ENCODE results near the gene ASPG.
"Not testable (repeated sequence)": the region's sequence is repeated elsewhere in the genome, so short reads cannot be mapped to it uniquely, and the experiment has no call there.

Gene ASPG

DNA sequence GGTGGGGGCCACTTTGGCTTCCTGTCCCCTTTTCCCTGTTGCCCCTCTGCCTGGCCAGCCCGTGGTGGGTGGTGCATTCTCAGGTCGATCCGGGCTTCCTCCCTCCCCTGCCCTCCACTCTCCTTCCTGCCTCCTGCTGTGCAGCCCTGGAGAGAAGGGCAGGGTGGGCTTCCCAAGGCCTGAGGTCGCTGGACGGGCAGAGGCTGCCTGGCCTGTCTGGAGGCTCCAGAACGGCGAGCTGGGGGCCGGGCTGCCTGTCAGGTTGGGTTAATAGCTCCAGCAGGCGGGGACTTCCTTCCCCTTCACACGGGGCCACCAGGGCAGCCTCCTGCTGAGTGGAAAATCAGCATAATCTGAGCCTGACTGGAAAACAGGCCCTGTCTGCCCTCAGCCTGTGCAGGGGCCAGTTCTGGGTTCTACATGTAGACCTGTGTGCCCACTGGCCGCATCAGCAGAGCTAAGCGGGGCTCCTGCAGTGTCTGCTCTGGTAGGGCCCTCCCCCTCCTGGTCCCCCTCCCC is 64.2 kb downstream of the ASPG start:
- peak; percentile 15 for DNase-seq

DNA sequence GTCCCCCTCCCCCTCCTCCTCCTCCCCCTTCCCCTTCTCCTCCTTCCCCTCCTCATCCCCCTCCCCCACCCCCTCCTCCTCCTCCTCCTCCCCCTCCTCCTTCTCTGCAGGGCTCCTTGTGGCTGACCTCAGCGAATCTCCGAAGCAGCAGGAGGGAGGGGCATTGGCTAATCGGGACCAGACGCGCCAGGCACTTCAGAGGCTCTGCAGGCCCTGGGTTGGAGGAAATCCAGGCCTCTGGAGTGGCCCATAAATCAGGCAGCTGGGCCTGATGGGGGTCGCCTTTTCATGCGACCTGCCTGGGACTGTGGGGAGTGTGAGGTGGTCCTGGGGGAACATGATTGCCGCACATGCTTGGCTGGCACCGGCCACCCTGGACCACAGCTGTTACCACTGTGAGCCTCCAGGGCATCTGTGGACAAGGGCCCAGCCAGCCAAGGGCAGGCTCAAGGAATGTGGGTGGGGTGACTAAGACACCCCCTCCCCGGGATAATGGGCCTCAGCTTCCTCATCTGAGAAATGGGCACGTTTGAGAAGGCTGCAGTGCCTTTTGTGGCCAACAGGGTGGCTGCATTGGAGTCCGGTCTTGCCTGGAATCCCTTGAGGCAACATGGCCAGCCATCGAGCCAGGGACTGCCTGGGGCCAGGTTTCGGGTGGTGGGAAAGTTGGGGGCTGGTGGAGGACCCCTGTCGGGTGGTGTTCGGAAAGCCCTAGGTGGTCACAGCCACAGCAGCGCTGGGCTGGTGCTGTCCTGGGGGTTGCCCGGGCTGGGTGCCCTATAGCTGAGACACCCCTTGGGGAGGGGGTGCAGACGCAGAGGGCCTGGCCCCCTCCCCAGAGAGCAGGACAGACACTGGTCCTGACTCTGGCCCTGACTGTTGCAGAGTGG is 64.9 kb downstream of the ASPG start:
- DNase-seq: peak; percentile 19

DNA sequence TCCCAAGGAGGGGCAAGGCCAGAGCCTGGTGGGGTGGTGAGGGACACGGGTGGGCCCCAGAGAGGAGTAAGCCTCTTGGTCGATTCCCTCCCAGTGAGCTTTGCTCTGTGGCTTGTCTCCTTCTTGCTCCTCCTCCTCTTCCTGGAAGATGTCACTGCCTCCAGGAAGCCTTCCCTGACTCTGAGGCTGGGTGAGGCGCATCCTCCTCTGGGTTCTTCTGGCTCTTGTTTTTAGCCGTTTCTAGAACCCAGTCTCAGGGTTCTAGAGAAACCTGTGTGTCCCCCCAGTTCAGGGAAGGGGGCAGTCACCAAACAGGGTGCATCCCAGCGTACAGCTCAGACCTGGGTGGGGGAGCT is 65.5 kb downstream of the ASPG start:
- DNase-seq: no peak

DNA sequence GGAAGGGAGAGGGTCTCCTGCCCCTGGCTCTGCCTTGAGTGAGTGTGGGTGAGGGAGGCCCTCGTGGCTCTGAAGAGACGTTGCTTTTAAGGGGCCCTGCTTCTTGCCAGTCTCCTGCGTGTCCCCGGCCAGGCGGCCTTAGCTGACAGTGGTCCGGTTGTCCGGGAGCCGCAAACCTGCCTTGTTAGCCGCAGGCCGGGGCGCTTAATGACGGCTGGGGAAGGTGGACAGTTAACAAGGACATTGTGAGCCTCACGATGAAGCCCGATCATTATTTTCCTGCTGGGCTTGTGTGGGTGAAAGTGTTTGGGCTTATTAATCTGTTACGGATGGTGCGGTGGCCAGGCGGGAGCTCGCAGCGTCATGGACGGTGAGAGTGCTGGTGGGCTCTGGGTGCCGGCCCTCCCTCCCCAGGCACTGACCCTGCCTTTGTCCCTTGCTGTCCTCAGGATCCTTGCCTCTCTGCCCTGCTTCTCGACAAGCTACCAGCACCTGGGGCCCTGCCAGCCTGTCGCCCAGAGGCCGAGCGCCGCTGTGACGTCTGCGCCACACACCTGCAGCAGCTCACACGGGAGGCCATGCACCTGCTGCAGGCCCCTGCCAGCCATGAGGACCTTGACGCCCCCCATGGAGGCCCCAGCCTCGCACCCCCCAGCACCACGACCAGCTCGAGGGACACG is 66.2 kb downstream of the ASPG start:
- no peak for DNase-seq

DNA sequence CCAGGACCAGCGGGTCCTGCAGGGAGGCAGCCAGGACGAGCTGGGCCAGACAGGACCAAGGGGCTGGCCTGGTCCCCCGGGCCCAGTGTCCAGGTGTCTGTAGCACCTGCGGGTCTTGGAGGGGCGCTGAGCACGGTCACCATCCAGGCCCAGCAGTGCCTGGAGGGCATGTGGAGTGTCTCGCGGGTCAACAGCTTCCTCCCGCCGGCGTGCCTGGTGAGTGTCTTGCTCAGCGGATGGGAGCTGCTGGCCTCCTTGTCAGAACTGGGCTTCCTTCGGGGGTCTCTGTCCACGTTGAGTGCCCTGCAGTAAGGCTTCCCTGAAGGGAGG is 66.7 kb downstream of the ASPG start:
- DNase-seq: no peak

DNA sequence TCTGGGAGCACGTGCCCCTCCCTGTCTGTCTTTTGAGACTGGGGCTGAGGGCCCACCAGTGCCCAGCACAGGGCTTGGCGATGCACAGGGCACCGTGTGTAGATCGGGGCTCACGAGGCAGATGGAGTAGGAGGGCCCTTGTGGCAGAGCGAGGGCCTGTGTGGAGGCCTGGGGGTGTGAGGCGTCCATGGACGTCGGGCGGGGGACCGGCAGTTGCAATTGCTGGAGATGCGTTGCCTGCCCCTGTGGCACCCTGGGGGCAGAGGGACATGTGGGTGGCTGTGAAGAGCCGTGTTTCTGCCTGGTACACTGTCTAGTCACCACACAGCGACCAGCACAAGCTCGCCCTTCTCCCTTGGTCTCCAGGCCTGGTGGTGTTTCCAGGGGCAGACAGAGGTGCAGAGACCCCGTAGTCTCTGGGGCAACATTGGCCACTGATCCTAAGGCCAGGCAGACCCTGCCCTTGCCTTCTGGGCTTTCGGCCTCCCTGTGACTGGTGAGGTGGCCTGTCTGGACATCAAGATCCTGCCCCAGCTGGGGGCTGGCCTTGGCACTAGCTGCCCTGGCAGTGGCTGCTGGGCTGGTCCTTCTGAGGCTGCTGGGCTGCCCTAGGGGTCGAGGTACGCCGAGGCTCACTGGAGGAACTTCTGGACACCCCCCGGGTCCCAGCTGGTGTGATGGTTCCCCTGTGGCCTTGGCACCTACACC is 67.3 kb downstream of the ASPG start:
- no peak for DNase-seq

GRCh38 chr14:104153394-104153755 is 67.9 kb downstream of the ASPG start:
- DNase-seq: not testable (repeated sequence)

DNA sequence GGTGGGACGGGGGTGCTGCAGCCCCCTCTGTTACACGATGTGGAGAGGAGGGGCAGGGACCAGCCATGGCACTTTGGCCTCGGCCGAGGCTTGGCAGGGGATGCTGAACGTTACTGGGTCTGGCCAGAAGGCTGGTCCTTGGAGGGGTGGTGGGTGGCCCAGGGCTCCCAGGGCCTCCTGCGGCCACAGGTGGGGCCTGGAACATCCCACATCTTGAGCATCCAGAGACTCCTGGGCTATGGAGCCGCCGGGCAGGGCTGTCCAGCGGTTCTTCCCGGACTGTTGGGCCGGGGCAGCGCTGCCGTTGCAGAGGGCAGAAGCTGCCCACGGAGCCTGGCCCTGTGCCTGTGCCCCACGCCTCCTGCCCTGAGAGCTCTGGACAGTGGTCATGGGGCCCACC is 68.7 kb downstream of the ASPG start:
- DNase-seq: no peak

- no peak for DNase-seq
Measured at GRCh38 chr14:104155513-104155912, 70.0 kb downstream of the ASPG start.

GRCh38 chr14:104156142-104156541 is 70.6 kb downstream of the ASPG start:
- DNase-seq: no peak

DNA sequence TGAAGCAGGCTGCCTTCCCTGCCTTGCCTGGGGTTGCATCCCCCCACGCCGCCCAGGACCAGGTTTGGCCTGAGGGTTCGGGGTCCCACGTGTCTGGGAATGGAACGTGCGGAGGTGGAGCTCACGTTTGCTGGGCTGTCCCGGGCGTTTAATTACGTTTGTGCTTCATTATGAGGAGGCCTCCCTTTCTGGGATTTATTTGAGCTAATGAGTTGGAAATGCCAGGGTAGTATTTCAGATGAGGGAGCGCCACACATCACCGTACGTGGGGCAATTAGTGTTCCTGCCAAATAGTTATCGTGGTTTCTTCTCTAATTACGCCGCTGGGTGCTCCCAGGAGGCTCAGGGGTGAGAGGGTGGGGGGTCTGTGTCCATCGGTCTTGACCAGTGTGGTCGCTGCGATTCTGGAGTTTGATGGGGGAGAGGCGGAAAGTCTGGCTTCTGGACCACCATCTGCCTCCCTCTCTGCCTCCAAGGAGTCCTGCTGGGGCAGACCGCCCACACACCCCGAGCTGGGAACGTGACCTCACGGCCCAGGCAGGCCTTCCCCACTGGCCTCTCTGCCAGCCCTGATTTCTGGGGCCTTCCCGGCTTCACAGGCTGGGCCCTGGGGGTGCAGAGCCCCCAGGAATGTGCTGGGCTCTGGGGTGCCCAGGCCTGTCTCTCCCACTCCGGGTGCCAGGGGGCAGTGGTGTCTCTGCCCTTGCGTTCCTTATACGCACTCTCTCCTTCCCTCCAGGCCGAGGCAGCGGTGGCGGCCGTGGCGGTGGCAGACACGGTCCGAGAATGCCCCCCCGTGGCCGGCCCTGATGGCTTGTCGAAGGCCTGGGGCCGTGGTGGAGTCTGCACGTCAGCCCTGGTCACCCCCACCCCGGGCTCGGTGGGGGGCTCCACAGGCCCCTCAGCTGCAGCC is 71.8 kb downstream of the ASPG start:
- no peak for DNase-seq

DNA sequence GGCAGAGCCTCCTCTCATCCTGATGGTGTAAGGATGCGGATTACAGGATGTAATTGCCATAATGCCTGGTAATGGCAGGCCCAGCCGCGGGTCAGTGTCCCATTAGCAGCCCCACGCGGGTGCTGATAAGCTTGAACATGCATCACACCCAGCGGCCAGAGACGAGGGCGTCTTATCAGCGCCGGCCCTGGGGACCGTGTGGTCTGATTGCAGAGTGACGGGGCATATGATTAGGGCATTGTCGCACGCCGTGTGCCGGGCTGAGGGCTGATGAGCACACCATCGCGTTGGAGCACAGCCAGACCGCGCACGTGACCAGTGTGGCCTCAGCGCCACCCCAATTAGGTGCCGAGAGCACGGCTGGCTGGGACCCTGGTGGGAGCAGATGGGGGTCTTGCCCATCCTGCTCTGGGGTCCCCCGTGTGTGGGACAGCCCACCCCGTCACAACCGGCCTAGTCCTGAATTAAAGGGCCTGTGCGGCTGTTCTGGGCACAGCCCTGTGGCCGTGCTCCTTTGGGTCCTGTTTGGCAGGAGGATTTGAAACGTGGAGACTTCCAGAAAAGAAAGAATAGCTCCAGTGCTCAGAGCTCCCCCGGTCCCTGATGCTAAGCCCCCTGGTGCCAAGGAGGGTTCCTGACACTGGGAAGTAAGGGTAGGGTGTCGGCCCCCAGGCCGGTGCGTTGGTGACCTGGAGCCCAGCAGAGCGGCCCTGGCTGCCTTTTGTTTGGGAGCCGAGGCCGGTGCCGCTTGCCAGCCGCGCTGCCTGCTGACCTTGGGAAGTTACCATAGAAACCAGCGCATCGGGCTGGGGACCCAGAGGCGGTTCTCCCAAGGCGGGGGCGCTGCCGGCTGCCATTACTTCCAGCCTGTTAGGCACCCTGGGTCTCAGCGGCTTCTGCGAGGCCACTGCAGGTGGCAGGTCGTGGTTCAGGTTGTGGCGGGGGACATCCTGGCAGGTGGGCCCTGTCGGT is 73.6 kb downstream of the ASPG start:
- no peak for DNase-seq

- DNase-seq: no peak
Measured at GRCh38 chr14:104159990-104160389, 74.5 kb downstream of the ASPG start.

GRCh38 chr14:104161602-104162367 is 76.3 kb downstream of the ASPG start:
- DNase-seq: no peak

DNA sequence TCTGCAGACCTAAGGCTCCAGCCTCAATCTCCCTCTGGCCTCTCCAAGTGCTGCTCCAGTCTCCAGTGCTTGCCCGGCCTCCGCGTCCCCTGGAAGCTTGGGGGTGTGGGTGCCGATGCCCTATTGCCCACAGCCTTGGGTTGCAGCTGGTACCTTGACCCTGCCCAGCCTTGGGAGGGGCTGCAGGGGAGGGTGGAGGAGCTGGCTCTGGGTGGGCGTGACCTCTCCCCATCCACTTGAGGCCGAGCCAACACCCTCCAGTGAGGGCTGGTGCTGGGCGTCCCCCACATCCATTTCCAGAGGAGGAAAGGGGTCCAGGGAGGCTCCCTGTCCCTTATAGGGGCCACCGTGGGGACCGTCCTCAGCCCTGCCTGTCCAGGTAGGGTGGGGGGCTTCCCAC is 77.0 kb downstream of the ASPG start:
- DNase-seq: no peak

GRCh38 chr14:104163541-104163940 is 78.0 kb downstream of the ASPG start:
- no peak for DNase-seq

GRCh38 chr14:104164041-104164440 is 78.5 kb downstream of the ASPG start:
- DNase-seq: no peak

- no peak for DNase-seq
Measured at GRCh38 chr14:104164512-104164911, 79.0 kb downstream of the ASPG start.

Data from activated CD4-positive, alpha-beta T cell treated with anti-CD3 and anti-CD28 coated beads, Interleukin-10, Interleukin-2, amounts not matched to agents 100 ng/mL and 50 ng/mL, durations not matched to agents 16 hours and 8 hours (primary cell).